C4-2B (cell line): ENCODE results near the gene CDKL2.

ENCODE experiments used
- H3K27ac ChIP-seq: fragments of 450-650 bp; 2 replicates; pipeline ENCODE4 v1.5.1; 2017
- ZFX ChIP-seq: fragments of 450-650 bp; IDR thresholded peaks from 2 replicates; pipeline ENCODE4 v1.6.1; 2017
- TF ChIP-seq, protein P1 (sequence below): fragments of 450-650 bp; conservative IDR thresholded peaks from 2 replicates; pipeline ENCODE4 v1.5.1; 2017; ENCODE audit warnings: mild to moderate bottlenecking

Gene CDKL2

DNA sequence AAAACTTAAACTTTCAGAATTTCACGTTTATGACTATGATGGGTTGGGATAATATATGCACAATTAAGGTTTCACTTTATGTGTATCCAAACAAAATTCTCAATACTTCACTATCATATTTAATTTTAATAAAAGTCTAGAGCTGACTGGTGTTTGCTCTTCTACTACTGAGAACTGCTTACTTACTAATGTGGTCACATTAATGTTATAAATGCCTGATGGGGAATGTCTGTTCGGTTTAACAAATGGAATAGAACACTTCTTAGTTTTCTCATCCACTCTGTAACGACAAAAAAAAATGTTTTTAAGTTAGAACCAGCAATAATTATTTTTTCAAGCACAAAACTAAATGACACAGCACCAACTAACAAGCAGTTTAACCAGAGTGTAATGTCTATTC lies 34.3 kb downstream of the CDKL2 start:
- TF ChIP-seq ZFX: no peak
- TF ChIP-seq, protein P1, sequence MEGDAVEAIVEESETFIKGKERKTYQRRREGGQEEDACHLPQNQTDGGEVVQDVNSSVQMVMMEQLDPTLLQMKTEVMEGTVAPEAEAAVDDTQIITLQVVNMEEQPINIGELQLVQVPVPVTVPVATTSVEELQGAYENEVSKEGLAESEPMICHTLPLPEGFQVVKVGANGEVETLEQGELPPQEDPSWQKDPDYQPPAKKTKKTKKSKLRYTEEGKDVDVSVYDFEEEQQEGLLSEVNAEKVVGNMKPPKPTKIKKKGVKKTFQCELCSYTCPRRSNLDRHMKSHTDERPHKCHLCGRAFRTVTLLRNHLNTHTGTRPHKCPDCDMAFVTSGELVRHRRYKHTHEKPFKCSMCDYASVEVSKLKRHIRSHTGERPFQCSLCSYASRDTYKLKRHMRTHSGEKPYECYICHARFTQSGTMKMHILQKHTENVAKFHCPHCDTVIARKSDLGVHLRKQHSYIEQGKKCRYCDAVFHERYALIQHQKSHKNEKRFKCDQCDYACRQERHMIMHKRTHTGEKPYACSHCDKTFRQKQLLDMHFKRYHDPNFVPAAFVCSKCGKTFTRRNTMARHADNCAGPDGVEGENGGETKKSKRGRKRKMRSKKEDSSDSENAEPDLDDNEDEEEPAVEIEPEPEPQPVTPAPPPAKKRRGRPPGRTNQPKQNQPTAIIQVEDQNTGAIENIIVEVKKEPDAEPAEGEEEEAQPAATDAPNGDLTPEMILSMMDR: no peak

DNA sequence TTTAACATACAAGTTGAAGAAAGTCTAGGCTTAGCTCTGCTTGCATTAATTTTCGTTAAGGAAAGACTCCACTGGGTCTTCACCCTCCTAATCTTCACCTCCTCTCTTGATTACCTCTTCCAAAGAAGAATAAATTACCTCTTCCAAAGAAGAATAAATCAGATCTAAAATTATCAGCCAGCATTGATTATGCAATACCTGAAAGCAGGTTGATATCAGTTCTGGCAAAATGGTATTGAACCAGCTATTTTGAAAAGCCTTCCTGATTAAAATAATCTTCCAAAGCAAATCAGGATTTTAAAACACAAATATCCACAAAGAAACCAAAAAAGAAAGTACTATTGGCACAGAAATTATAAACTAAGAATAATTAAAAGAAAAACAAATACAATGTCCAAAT lies 36.9 kb downstream of the CDKL2 start:
- TF ChIP-seq, protein P1: no peak
- no peak for TF ChIP-seq ZFX
- no peak overlapping the region for H3K27ac ChIP-seq

More for the DNA sequence above, 34.3 kb downstream of the CDKL2 start:
- no peak overlapping the region for H3K27ac ChIP-seq

DNA sequence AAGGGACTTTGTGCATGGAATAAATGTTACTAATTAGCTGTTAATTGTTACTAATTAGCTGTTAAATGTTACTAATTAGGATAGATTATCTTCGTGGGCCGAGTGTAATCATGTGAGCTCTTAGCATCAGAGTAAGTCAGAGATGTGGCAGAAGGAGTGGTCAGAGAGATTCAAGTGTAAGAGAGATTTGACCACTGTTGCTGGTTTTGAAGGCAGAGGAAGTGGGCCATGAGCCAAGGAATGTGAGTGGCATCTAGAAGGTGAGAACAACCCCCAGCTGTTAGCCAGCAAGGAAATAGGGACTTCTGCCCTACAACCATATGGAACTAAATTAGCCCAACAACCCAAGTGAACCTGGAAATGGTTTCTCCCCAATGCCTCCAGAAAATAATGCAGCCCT lies 46.3 kb downstream of the CDKL2 start:
- H3K27ac ChIP-seq: no peak overlapping the region
- TF ChIP-seq, protein P1: no peak
- no peak for TF ChIP-seq ZFX

DNA sequence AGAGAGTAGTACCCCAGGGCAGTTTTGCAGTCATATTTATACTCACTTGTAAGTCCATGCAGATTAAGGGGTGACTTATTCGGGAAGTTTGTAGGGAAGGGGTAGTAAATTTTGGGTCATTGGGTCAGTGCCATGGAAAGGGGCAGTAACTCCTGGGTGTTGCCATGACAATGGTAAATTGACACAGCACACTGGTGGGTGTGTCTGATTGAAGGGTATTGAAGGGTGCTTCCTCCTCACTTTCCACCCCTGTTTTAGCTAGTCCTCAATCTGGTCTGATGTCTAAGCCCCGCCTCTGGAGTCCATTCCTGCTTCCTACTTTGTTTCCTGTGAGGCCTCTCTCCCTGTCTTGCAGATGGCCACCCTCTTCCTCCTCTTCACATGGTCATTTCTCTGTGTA lies 62.6 kb downstream of the CDKL2 start:
- TF ChIP-seq, protein P1: no peak
- TF ChIP-seq ZFX: no peak

DNA sequence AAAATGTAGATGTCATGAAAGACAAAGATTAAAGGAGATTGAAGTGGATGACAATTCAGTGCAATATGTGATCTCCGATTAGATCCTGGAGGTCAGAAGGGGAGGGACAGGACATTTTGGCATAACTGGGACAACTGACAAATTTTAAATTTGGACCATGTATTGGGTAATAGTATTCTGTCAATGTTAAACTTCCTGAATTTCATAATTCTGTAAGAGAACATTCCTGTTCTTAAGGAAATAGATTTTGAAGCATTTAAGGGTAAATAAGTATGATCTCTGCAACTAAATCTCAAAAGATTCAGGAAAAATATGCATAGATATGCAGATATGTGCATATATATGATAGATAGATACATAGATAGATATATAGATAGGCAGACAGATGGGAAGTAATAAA lies 63.4 kb downstream of the CDKL2 start:
- no peak for TF ChIP-seq ZFX
- TF ChIP-seq, protein P1: no peak
- H3K27ac ChIP-seq: no peak overlapping the region

More for the DNA sequence above, 62.6 kb downstream of the CDKL2 start:
- H3K27ac ChIP-seq: no peak overlapping the region

DNA sequence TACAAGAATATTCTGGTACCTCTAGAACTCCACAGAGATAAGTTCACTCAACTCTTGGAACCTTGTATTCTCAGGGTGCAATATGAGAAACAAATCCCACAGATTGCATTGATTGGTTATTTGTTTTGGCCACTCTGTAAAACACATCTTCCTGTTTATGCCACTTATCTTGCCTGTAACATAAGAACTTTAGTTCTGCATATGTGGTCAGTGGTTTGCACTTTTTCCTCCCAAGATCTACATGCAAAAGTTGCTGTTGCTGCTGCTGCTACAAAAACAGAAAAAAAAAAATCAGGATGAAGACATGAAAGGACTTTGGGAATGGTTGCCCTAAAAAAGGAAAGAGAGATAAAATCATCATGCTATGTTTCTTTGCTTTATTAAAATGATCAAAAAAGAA lies 64.8 kb downstream of the CDKL2 start:
- TF ChIP-seq, protein P1: no peak
- TF ChIP-seq ZFX: no peak
- no peak overlapping the region for H3K27ac ChIP-seq

DNA sequence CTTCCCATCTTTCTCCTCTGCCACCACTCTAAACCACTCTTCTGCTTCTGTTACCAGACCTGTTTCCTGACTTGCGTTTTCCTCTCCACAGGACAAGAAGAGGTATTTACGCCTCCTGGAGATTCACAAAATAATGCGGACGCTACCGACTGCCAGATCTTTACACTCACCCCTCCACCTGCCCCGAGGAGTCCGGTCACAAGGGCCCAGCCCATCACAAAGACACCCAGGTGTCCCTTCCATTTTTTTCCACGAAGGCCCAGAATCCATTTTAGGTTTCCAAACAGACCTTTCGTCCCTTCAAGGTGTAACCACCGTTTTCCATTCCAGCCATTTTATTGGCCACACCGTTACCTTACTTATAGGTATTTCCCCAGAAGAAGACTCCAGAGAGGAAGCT lies 66.3 kb downstream of the CDKL2 start:
- no peak overlapping the region for H3K27ac ChIP-seq
- TF ChIP-seq, protein P1: no peak
- no peak for TF ChIP-seq ZFX
